Thymus (tissue), 14 donors: Measurements from ENCODE around the gene USP17L10. TPM values are rescaled to one million over a fixed set of nuclear protein-coding genes. Genes with fewer than 3 reads are reported as not detected.
"Not testable (repeated sequence)": the region's sequence is repeated elsewhere in the genome, so short reads cannot be mapped to it uniquely, and the experiment has no call there.

Experiments used
- DNase-seq, 9 donors: peaks; one replicate each; pipeline ENCODE4 v3.0.0-alpha.2; 2013; ENCODE audit warnings: low spot score in 9 of 9, low read depth in 6 of 9, missing footprints in 1 of 9
- H3K27ac ChIP-seq, 2 donors: one replicate each; pipeline ENCODE4 v1.5.1; 2013; ENCODE audit warnings: control low read depth in 1 of 2, low read depth in 1 of 2, low read length in 1 of 2, mild to moderate bottlenecking in 1 of 2, moderate library complexity in 1 of 2
- H3K27me3 ChIP-seq, 2 donors: one replicate each; pipeline ENCODE4 v1.5.1; 2013; ENCODE audit warnings: low read length in 1 of 2; ENCODE audit not compliant: control insufficient read depth in 2 of 2, insufficient read depth in 1 of 2
- H3K36me3 ChIP-seq, 2 donors: one replicate each; pipeline ENCODE4 v1.5.1; 2013; ENCODE audit warnings: low read length in 1 of 2, mild to moderate bottlenecking in 1 of 2, moderate library complexity in 1 of 2; ENCODE audit not compliant: control insufficient read depth in 2 of 2, insufficient read depth in 2 of 2
- H3K4me1 ChIP-seq, 2 donors: one replicate each; pipeline ENCODE4 v1.5.1; 2013; ENCODE audit warnings: low read length in 2 of 2; ENCODE audit not compliant: control insufficient read depth in 2 of 2, insufficient read depth in 2 of 2
- H3K4me3 ChIP-seq, 2 donors: one replicate each; pipeline ENCODE4 v1.5.1; 2013; ENCODE audit warnings: low read length in 2 of 2, control low read depth in 1 of 2, mild to moderate bottlenecking in 1 of 2
- H3K9me3 ChIP-seq, 2 donors: one replicate each; pipeline ENCODE4 v1.5.1; 2013; ENCODE audit warnings: low read length in 1 of 2, mild to moderate bottlenecking in 1 of 2; ENCODE audit not compliant: control insufficient read depth in 2 of 2, insufficient read depth in 1 of 2
- WGBS: extraction: QIAGEN DNeasy Blood & Tissue Kit; methylation state at CpG from one replicate; pipeline ENCODE4 v1.1.7; 2013; 5-methylcytosine and 5-hydroxymethylcytosine counted together
- long read RNA-seq, 10 donors: transcript quantifications; one replicate each; lab custom pipeline, GENCODE V29; 2026
- polyA plus RNA-seq: library from polyadenylated mRNA; stranded (reverse); fragments of 200-250 nt; gene quantifications from one replicate; pipeline ENCODE4 v1.2.3, GENCODE V29; 2013
- total RNA-seq: library from RNA; stranded (reverse); fragments of 120-200 nt; gene quantifications from one replicate; pipeline ENCODE4 v1.2.4, GENCODE V29; 2013
- donor health status: healthy.

Gene USP17L10, protein sequence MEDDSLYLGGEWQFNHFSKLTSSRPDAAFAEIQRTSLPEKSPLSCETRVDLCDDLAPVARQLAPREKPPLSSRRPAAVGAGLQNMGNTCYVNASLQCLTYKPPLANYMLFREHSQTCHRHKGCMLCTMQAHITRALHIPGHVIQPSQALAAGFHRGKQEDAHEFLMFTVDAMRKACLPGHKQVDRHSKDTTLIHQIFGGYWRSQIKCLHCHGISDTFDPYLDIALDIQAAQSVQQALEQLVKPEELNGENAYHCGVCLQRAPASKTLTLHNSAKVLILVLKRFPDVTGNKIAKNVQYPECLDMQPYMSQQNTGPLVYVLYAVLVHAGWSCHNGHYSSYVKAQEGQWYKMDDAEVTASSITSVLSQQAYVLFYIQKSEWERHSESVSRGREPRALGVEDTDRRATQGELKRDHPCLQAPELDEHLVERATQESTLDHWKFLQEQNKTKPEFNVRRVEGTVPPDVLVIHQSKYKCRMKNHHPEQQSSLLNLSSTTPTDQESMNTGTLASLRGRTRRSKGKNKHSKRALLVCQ
- total RNA-seq, result not detected
- not detected for polyA plus RNA-seq
- long read RNA-seq, donor 1, result 0 reads
- long read RNA-seq, donor 2, result 0 reads
- long read RNA-seq, donor 3, result 0 reads
- long read RNA-seq, donor 4, result 0 reads
- long read RNA-seq, donor 5, result 0 reads
- long read RNA-seq, donor 6, result 0 reads
- long read RNA-seq, donor 7, result 0 reads
- long read RNA-seq, donor 8, result 0 reads
- long read RNA-seq, donor 9, result 0 reads
- long read RNA-seq, donor 10, result 0 reads

DNA sequence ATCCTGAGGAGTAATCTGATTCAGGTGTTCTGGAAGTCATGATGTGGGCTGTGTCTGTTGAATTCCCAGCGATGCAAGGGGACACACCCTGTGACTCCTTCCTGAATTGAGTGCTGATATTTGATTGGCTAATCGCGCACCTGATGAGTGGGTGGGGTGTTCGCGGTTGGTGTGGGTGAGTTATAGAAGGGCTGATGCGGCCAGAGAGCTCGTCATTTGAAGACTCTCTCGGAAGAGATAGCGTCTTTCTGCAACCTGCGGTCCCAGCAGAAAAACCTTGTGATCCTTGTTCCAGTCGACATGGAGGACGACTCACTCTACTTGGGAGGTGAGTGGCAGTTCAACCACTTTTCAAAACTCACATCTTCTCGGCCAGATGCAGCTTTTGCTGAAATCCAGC lies at the start of gene USP17L10:
TSS of gene USP17L10 (plus strand) at position 301 of the 400 bp plus-strand sequence. CDS start at position 301, 0 bp downstream.
- not testable (repeated sequence) for H3K27ac ChIP-seq, H3K4me3 ChIP-seq, H3K36me3 ChIP-seq, H3K9me3 ChIP-seq, H3K4me1 ChIP-seq, H3K27me3 ChIP-seq, DNase-seq
- WGBS, result no CpG with 5 or more reads among the region's 13 CpGs

DNA sequence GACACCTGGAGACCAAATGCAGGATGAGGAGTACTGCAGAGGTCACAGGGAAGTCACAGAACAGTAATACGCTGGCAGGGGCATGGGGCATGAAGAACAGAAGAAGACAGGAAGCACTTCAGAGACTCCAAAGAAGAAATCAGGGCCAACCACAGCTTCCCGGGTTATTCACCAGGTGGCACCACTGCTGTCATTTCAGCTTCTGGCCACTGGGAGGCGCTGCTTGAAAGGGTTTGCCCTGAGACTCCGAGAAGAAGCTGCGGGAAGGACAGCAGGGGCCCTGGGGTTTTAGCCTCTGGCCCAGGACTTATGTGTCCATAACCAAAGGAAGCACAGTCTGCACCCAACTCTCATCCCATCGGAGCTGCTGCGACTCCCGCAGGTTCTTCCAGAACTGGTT lies 44.5 kb upstream of the USP17L10 start:
- H3K27me3 ChIP-seq, H3K9me3 ChIP-seq, H3K27ac ChIP-seq, H3K36me3 ChIP-seq, H3K4me1 ChIP-seq, H3K4me3 ChIP-seq: not testable (repeated sequence)
- WGBS, result 11% methylated on average over 8 of the region's 8 CpGs
- DNase-seq, result peak in 1 of 9 donors; percentile 19

DNA sequence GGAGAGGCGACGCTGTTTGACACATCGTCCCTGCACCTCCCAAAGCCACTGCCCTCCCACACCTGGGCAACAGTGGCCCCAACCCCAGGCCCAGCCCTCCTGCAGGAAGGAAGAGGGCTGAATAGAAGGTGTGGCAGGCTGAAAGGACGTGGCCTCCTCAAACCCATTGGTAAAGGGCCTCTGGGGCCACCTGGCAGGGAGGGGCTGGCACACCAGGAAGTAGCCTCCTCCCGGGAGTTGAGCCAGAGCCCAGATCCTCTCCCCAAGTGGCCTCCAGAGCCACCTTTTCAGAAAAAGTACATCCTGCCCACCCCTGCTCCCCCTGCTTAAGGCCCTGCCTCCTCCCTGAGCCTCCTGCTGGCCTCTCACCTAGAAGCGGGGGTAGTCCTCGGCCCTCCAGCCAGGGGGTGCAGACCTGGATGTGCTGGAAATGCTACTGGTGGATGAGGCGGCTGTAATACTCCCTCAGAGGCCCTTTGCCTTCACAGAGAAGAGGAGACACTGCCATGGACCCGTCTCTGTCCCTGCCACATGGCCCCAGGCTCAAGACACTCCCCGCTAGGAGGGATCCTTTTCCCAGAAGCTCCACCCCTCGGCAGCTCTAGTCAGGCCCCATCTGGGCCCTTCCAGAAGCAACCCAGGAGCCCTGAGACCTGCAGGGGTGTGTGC lies 40.5 kb upstream of the USP17L10 start, which contains the start of gene FAM90A26:
TSS of gene FAM90A26 (plus strand) at position 619 of the 669 bp plus-strand sequence. CDS start 2,764 bp downstream, outside the sequence.
- H3K27me3 ChIP-seq, H3K4me1 ChIP-seq, DNase-seq, H3K27ac ChIP-seq, H3K4me3 ChIP-seq, H3K9me3 ChIP-seq, H3K36me3 ChIP-seq: not testable (repeated sequence)
- 81% methylated on average over 10 of the region's 11 CpGs for WGBS

DNA sequence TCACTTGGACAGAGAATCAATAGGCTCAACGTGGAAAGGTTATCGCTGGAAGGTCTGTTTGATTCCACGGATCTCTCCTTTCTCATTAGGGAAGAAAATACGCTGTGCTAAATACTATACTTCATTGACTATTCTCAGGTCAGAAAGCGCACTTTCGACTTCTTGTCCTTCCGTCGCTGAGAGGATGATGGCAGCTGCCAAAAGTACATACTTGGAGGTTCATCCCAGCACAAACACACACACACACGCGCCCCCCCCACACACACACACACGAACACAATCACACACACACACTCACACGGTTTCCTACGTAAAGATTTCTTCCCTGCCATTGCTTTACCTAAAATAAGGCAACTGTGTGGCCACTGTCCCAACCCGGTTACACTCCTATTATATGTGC lies 4.2 kb downstream of the USP17L10 start:
- not testable (repeated sequence) for DNase-seq, H3K4me1 ChIP-seq, H3K9me3 ChIP-seq, H3K36me3 ChIP-seq, H3K4me3 ChIP-seq, H3K27ac ChIP-seq, H3K27me3 ChIP-seq
- 84% methylated on average over 11 of the region's 14 CpGs for WGBS

DNA sequence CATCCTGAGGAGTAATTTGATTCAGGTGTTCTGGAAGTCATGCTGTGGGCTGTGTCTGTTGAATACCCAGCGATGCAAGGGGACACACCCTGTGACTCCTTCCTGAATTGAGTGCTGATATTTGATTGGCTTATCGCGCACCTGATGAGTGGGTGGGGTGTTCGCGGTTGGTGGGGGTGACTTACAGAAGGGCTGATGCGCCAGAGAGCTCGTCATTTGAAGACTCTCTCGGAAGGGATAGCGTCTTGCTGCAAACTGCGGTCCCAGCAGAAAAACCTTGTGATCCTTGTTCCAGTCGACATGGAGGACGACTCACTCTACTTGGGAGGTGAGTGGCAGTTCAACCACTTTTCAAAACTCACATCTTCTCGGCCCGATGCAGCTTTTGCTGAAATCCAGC lies 4.6 kb downstream of the USP17L10 start, which contains the start of gene USP17L11:
TSS of gene USP17L11 (plus strand) at position 301 of the 400 bp plus-strand sequence. CDS start at position 301, 0 bp downstream.
- DNase-seq, H3K27me3 ChIP-seq, H3K9me3 ChIP-seq, H3K27ac ChIP-seq, H3K4me1 ChIP-seq, H3K36me3 ChIP-seq, H3K4me3 ChIP-seq: not testable (repeated sequence)
- WGBS, result no CpG with 5 or more reads among the region's 14 CpGs

DNA sequence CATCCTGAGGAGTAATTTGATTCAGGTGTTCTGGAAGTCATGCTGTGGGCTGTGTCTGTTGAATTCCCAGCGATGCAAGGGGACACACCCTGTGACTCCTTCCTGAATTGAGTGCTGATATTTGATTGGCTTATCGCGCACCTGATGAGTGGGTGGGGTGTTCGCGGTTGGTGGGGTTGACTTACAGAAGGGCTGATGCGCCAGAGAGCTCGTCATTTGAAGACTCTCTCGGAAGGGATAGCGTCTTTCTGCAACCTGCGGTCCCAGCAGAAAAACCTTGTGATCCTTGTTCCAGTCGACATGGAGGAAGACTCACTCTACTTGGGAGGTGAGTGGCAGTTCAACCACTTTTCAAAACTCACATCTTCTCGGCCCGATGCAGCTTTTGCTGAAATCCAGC lies 9.4 kb downstream of the USP17L10 start, which contains the start of gene USP17L12:
TSS of gene USP17L12 (plus strand) at position 301 of the 400 bp plus-strand sequence. CDS start at position 301, 0 bp downstream.
- H3K4me3 ChIP-seq, H3K36me3 ChIP-seq, H3K4me1 ChIP-seq, H3K9me3 ChIP-seq, H3K27me3 ChIP-seq, DNase-seq, H3K27ac ChIP-seq: not testable (repeated sequence)
- WGBS, result no CpG with 5 or more reads among the region's 13 CpGs

DNA sequence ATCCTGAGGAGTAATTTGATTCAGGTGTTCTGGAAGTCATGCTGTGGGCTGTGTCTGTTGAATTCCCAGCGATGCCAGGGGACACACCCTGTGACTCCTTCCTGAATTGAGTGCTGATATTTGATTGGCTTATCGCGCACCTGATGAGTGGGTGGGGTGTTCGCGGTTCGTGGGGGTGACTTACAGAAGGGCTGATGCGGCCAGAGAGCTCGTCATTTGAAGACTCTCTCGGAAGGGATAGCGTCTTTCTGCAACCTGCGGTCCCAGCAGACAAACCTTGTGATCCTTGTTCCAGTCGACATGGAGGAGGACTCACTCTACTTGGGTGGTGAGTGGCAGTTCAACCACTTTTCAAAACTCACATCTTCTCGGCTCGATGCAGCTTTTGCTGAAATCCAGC lies 14.1 kb downstream of the USP17L10 start, which contains the start of gene USP17L13:
TSS of gene USP17L13 (plus strand) at position 301 of the 400 bp plus-strand sequence. CDS start at position 301, 0 bp downstream.
- not testable (repeated sequence) for DNase-seq, H3K27ac ChIP-seq

DNA sequence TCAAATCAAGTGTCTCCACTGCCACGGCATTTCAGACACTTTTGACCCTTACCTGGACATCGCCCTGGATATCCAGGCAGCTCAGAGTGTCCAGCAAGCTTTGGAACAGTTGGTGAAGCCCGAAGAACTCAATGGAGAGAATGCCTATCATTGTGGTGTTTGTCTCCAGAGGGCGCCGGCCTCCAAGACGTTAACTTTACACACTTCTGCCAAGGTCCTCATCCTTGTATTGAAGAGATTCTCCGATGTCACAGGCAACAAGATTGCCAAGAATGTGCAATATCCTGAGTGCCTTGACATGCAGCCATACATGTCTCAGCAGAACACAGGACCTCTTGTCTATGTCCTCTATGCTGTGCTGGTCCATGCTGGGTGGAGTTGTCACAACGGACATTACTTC lies 19.8 kb downstream of the USP17L10 start:
- not testable (repeated sequence) for H3K27ac ChIP-seq, H3K4me1 ChIP-seq, DNase-seq, H3K36me3 ChIP-seq, H3K9me3 ChIP-seq, H3K4me3 ChIP-seq, H3K27me3 ChIP-seq
- 94% methylated on average over 6 of the region's 8 CpGs for WGBS

More for the DNA sequence above, 14.1 kb downstream of the USP17L10 start, which contains the start of gene USP17L13:
- WGBS, result no CpG with 5 or more reads among the region's 14 CpGs
- H3K36me3 ChIP-seq, H3K27me3 ChIP-seq, H3K4me1 ChIP-seq, H3K9me3 ChIP-seq, H3K4me3 ChIP-seq: not testable (repeated sequence)
